CD4-positive, alpha-beta T cell (primary cell): ENCODE results near the gene HIVEP3. TPM values are rescaled to one million over a fixed set of nuclear protein-coding genes. Genes with fewer than 3 reads are reported as not detected.

ENCODE experiments used
- ATAC-seq: fragments of 200-7000 bp; cut with Tn5 transposase; one replicate; pipeline ENCODE4 v1.10.0; 2022; ENCODE audit warnings: mild to moderate bottlenecking; ENCODE audit not compliant: poor library complexity
- CTCF ChIA-PET: fragments of 350-600 bp; sonication (Branson Sonifier 250); formaldehyde crosslinking; loops from one replicate; lab custom pipeline; 2021; ENCODE audit warnings: antibody characterized with exemption, inconsistent platforms; lab: Charles Lee
- POLR2A ChIA-PET: fragments of 350-600 bp; sonication (Branson Sonifier 250); formaldehyde crosslinking; loops from one replicate; lab custom pipeline; 2021; ENCODE audit warnings: antibody characterized with exemption, inconsistent platforms; lab: Charles Lee
- DNase-seq, 14 experiments: peaks; one replicate each; pipeline ENCODE4 v3.0.0-alpha.2; 2013 to 2020; ENCODE audit warnings: mixed read lengths in 2 of 14
- H3K27ac ChIP-seq, 2 donors: one replicate each; pipeline versions ENCODE4 v1.5.1 to v1.7.0; 2013; ENCODE audit warnings: low read length in 2 of 2, low read depth in 1 of 2, mild to moderate bottlenecking in 1 of 2
- H3K27me3 ChIP-seq, 2 experiments: 1 replicate in 1 of 2; 2 replicates in 1 of 2; pipeline versions ENCODE4 v1.6.1 to v1.7.0; 2013; ENCODE audit warnings: low read length in 2 of 2, control low read depth in 1 of 2, mild to moderate bottlenecking in 1 of 2, moderate library complexity in 1 of 2; ENCODE audit not compliant: insufficient read depth in 2 of 2, control insufficient read depth in 1 of 2
- H3K36me3 ChIP-seq: one replicate; pipeline ENCODE4 v1.6.1; 2013; ENCODE audit warnings: low read length, control low read depth; ENCODE audit not compliant: insufficient read depth
- H3K4me1 ChIP-seq: one replicate; pipeline ENCODE4 v1.6.1; 2013; ENCODE audit warnings: low read length, control low read depth; ENCODE audit not compliant: insufficient read depth
- H3K4me3 ChIP-seq: one replicate; pipeline ENCODE4 v1.5.1; 2013; ENCODE audit warnings: mild to moderate bottlenecking, low read length, moderate library complexity
- H3K9me3 ChIP-seq, 2 experiments: 1 replicate in 1 of 2; 2 replicates in 1 of 2; pipeline versions ENCODE4 v1.6.1 to v1.7.0; 2013; ENCODE audit warnings: low read length in 2 of 2, mild to moderate bottlenecking in 2 of 2, control low read depth in 1 of 2, moderate library complexity in 1 of 2; ENCODE audit not compliant: control insufficient read depth in 1 of 2, insufficient read depth in 1 of 2
- H3K27ac Mint-ChIP-seq: one replicate; pipeline ENCODE4 v1.8.0; 2020; ENCODE audit warnings: mixed read lengths
- H3K27me3 Mint-ChIP-seq: one replicate; pipeline ENCODE4 v1.8.0; 2021; ENCODE audit warnings: mixed read lengths
- H3K36me3 Mint-ChIP-seq: one replicate; pipeline ENCODE4 v1.8.0; 2021; ENCODE audit warnings: low read depth, mixed read lengths
- H3K4me1 Mint-ChIP-seq: one replicate; pipeline ENCODE4 v1.8.0; 2021; ENCODE audit warnings: low read depth, mixed read lengths
- H3K4me3 Mint-ChIP-seq: one replicate; pipeline ENCODE4 v1.8.0; 2020; ENCODE audit warnings: mild to moderate bottlenecking, mixed read lengths
- H3K9me3 Mint-ChIP-seq: one replicate; pipeline ENCODE4 v1.8.0; 2020; ENCODE audit warnings: mixed read lengths
- CTCF ChIP-seq: fragments of 200-600 bp; IDR thresholded peaks from one replicate; pipeline ENCODE4 v1.8.0; 2022; ENCODE audit warnings: antibody characterized with exemption, mild to moderate bottlenecking
- intact Hi-C, 2 experiments: fragments of 100-400 bp; cut with DNase I in 1 of 2; cut with micrococcal nuclease in 1 of 2; formaldehyde crosslinking; loops; one replicate each; pipeline versions ENCODE4 v1.15.1 to v1.9.0; 2023 to 2025; cut with DNase I, micrococcal nuclease
- total RNA-seq, 174 experiments: library from RNA in 2 of 174; stranded (reverse) in 2 of 174; gene quantifications; one replicate each; pipeline ENCODE4 v1.2.3 and lab custom pipeline; 2021 to 2026

The HIVEP3 gene
- total RNA-seq, 2 experiments from 2014 or later: 5.1 to 5.4 TPM

GRCh38 chr1:41599912-41600311 is 318.8 kb downstream of the HIVEP3 start:
- ChIA-PET POLR2A (no interaction called here), CTCF (no interaction called here)
- no peak overlapping the region for H3K27ac Mint-ChIP-seq
- H3K9me3 Mint-ChIP-seq: no peaks in the 10 kb centered on the region
- Histone ChIP-seq H3K27ac (no peak overlapping the region), H3K36me3 (no peaks in the 10 kb centered on the region), H3K4me3 (no peak overlapping the region), H3K9me3 (peaks cover 0 to 4% of the 10 kb centered on the region in 2 experiments), H3K27me3 (no peaks in the 10 kb centered on the region), H3K4me1 (no peaks in the 10 kb centered on the region)
- H3K4me1 Mint-ChIP-seq: peaks cover 12% of the 10 kb centered on the region
- TF ChIP-seq CTCF: no peak
- ATAC-seq (no peak), DNase-seq (no peak)
- intact Hi-C loops: no loop called here
- no peaks in the 10 kb centered on the region for H3K36me3 Mint-ChIP-seq
- no peak overlapping the region for H3K4me3 Mint-ChIP-seq
- H3K27me3 Mint-ChIP-seq: no peaks in the 10 kb centered on the region

GRCh38 chr1:41598325-41598724 is 320.4 kb downstream of the HIVEP3 start:
- H3K27ac Mint-ChIP-seq: no peak overlapping the region
- intact Hi-C loops: no loop called here

GRCh38 chr1:41592451-41593125 is 326.1 kb downstream of the HIVEP3 start:
- no peak overlapping the region for H3K27ac Mint-ChIP-seq
- H3K4me3 Mint-ChIP-seq: no peak overlapping the region
- no peaks in the 10 kb centered on the region for H3K27me3 Mint-ChIP-seq
- H3K4me1 Mint-ChIP-seq: peaks cover 5% of the 10 kb centered on the region
- H3K27ac ChIP-seq: no peak overlapping the region
- no peaks in the 10 kb centered on the region for H3K9me3 Mint-ChIP-seq
- CTCF ChIA-PET: no interaction called here
- no peaks in the 10 kb centered on the region for H3K27me3 ChIP-seq
- intact Hi-C loops: no loop called here
- POLR2A ChIA-PET: no interaction called here
- no peaks in the 10 kb centered on the region for H3K36me3 ChIP-seq
- DNase-seq (no peak), ATAC-seq (no peak)
- no peaks in the 10 kb centered on the region for H3K36me3 Mint-ChIP-seq
- no peak overlapping the region for H3K4me3 ChIP-seq
- H3K9me3 ChIP-seq: no peaks in the 10 kb centered on the region
- no peak for TF ChIP-seq CTCF
- H3K4me1 ChIP-seq: no peaks in the 10 kb centered on the region

More at GRCh38 chr1:41598325-41598724, 320.4 kb downstream of the HIVEP3 start:
- ChIA-PET POLR2A (no interaction called here), CTCF (no interaction called here)
- DNase-seq (no peak), ATAC-seq (no peak)
- Histone ChIP-seq H3K4me3 (no peak overlapping the region), H3K9me3 (peaks cover 0 to 4% of the 10 kb centered on the region in 2 experiments), H3K27ac (no peak overlapping the region), H3K27me3 (no peaks in the 10 kb centered on the region), H3K36me3 (no peaks in the 10 kb centered on the region), H3K4me1 (no peaks in the 10 kb centered on the region)
- peaks cover 12% of the 10 kb centered on the region for H3K4me1 Mint-ChIP-seq
- no peaks in the 10 kb centered on the region for H3K9me3 Mint-ChIP-seq
- H3K27me3 Mint-ChIP-seq: no peaks in the 10 kb centered on the region
- H3K4me3 Mint-ChIP-seq: no peak overlapping the region
- no peaks in the 10 kb centered on the region for H3K36me3 Mint-ChIP-seq
- TF ChIP-seq CTCF: no peak
